Ecto neural progenitor cell (in vitro differentiated cells): ENCODE data around the gene INPP4B.

Experiments
- DNase-seq: peaks from one replicate; pipeline ENCODE4 v3.0.0-alpha.2; 2018; ENCODE audit warnings: low spot score

The INPP4B gene

DNA sequence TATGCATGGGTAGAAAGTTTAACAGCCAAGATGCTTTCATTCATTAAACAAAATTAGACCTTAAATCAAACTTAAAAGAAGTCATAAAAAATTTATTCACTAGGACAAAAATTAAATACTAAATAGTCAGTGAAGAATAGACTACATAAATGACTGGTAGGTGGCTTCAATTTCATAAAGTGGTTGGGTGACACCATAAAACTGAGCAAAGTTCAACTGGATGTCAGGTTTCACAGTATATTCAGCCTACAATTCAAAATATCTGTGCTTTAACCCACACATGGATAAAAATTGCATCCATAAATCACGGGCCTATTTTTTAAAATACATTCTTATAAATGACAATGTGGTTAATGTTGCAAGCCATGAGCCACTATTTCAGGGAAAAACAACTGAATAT lies 627.4 kb downstream of the INPP4B start:
- DNase-seq: no peak

DNA sequence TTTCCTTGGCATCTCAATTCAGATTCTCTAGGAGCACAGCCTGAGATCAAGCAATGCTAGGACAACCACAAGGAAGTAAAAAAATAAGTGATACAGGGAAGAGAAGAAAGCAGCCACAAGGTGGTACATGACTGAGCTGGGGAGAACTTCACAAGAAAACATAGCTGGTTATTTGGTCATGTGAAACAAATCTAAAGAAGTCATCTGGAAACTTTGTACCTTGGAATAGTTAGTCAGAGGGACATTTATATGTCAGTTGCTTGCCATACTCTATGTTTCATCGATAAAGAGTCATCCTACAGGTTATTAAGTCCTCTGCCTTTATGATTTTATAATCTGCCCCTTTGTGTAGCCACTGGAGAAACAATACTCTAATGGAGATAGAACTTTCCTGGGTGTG lies 634.7 kb downstream of the INPP4B start:
- DNase-seq: no peak

DNA sequence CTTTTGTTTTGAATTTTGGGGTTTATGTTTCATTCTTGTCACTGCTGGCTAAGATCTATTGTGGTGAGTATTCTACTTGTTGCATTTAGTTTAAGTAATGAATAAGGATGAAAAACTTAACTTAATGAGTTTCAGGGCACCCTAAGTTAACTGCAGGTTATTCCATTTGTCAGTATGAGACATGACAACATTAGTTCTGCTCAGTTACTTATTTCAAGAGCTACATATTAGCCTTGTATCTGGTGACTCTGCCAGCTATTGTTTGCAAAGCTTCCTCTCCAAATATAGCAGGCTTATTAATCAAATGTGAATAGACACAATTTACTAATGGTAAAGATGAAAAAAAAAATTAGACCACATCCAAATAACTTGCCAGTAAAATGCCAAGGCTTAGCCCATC lies 642.6 kb downstream of the INPP4B start:
- DNase-seq: no peak

DNA sequence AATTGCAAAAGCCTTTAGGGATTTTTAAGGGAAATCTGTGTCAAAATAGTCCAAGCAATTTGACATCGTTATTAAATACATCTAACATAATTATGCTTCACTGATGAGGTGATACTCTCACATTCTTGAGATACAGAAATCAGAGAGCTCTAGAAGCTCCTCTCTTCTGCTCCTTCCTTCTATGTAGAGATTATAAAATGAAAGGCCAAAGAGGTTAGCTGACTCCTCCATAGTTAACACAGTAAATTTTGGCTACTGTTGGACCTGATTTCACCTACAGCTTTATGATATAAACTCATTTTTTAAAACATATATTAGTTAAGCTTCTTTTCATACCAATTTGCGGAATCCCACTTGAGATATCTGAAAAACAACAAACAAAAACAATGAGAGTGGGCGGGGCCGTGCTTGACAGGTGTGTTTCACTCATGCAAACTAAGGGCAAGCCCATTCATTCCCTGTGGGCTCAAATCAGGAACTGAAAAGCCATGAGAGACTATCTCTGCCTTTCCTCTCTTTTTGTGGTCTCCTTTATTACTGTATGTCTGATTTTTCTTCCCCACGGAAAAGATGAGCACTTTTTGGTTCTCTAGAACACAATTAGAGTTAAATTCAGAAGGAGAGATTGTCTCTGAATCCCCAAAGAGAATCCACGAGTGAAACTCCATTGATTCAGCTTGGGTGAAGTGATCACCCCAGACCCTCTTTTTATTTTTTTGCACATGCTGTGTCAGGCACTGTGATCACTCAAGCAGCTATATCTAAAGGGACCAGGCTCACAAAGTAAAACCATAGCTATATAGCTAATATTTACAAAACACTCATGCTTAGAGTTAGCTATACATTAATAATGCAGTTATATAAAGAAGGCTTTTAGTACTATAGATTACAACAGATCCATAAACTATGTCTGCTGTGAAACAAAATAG lies 643.4 kb downstream of the INPP4B start:
- no peak for DNase-seq

DNA sequence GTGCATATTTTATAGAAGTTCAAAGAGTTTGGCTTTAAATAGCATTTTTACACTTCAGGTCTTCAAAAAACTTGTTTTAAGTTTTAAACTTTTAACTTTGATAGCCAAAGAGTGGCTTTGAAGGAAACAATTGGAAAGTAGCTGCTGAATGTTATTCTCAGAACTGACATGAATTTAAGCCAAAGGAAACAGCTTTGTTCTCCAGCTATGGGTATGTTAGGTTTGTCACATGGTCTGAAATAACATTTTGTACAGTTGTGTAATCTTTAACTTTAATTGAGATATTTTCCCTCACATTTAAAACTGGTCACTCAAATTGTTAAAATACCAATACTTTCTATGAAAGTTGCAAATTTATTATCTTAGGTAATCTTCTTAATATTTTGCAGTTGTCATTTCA lies 645.1 kb downstream of the INPP4B start:
- no peak for DNase-seq

DNA sequence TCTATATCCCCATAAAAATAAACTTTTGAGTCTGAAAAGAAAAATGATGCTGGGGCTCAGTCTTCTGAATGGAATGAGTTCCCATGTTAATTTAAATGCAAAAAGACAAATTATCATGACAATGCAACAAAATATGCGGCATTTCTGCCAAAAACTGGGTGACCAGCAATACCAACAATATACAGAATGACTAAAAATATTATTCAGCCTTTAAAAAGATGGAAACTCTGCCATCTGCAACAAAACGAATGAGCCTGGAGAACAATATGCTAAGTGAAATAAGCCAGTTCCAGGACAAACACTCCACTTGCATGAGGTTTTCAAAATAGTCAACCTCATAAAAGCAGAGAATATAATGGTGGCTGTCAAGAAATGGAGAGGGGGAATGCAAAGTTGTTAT lies 651.2 kb downstream of the INPP4B start:
- DNase-seq: no peak

DNA sequence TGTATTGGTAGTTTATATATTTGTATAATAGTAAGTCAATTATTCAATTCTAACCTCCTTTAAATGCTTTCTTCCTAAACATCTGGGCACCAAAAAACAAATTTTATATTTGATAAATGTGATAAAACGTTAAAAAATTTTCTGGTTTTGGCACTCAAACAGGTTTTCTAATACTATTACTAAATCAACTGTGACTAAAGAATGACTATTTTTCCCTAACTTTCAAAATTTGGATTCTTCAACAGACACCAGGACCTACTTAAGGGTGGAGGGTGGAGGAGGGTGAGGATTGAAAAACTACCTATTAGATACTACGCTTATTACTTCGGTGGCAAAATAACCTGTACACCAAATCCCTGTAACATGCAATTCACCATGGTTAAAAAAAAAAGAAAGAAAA lies 654.2 kb downstream of the INPP4B start:
- no peak for DNase-seq

DNA sequence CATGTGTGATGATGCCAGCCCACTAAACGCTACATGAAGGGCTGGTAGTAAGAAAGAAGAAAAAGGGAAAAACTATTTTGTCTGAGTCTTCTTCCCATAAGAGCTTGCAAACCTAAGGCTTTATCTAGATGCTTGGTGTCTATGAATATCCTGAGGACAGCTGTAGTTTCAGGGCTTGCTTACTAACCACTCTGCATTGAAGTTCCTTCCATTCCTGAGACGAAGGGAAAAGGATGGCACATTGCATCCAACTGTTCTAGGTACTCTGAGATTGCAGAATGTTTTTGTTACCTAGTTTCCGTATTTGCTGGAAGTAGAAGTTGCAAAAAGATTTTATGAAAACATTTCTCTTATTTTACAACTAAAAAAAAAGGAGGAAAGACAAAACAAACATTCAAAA lies 665.1 kb downstream of the INPP4B start:
- DNase-seq: no peak

DNA sequence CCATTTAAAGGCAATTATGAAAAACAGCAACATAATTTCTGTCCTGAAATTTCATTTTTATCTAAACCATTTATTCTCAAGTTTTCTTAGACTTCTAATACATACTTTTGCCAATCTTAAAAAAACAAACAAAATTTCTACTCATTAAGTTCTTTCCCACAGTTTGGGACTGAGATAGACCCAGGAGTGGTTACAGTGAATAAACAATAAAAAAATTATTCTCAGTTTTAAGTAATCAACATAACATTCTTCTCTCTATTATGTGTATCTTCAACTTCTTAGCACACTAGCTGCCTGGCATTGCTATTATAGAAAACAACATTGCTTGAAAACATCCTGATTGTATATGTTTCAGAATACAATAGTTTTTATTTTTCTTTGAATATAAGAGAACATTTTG lies 676.9 kb downstream of the INPP4B start:
- DNase-seq: no peak

DNA sequence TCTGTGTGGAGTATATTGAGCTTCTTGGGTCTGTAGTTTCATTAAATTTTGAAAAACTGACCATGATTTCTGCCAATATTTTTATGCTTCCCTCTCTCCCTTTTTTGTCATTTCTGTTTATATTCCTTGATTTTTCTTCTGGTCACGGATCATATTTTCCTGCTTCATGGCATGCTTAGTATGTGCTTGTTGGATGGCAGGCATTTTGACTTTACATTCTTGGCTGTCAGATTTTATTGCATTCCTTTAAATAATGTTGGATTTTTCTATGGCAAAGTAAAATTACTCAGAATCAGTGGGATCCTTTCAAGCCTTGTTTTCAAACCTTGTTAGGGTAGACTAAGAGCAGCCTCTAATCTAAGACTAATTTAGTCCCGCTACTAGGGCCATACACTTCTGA lies 677.9 kb downstream of the INPP4B start:
- no peak for DNase-seq

DNA sequence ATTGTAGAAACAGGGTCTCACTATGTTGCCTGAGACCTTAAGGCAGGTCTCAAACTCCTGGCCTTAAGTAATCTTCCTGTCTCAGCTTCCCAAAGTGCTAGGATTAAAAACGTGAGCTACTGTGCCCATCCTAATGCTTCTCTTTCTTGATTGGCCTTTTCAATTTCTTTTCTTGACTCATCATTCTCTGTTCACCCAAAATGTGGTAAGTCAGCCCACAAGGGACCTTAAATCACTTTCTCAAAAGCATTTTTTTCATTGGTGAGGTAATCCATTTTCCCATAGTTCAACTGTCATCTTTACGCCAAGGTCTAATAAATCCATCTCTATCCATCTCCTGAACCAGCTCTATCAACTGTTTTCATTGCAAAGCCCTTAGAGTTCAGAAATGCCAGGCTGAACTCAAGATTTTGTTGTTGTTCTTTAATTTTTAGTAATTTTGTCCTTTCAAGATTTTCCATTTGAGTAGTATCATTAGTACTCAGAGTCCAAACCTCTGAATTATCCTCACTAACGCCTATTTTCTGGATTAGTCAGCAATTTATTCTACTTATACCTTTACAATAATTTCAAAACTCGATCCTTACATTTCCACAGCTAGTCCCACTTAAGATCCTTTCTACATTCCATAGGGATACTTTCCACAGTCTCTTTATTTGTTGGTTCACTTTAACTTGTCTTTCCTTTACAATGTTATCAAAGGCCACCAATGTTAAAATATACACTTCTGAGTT lies 681.2 kb downstream of the INPP4B start:
- no peak for DNase-seq

DNA sequence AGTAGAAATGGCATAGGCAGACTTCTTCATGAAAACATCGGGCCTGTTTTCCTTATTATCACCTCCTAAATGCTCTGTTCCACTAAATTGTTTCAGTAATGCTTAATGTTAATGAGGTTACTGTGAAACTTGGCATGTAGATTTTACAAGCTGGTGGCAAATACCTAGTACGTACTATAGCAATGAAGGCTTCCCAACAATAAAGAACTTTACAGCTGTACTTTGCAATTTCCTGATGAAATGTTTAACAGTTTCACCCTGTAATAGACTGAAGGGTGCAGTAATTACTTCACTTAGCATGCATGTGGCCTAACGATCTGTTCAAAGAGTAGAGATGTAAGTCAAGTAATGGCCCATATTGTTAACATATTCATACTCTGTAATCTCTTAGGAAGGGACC lies 685.0 kb downstream of the INPP4B start:
- no peak for DNase-seq

DNA sequence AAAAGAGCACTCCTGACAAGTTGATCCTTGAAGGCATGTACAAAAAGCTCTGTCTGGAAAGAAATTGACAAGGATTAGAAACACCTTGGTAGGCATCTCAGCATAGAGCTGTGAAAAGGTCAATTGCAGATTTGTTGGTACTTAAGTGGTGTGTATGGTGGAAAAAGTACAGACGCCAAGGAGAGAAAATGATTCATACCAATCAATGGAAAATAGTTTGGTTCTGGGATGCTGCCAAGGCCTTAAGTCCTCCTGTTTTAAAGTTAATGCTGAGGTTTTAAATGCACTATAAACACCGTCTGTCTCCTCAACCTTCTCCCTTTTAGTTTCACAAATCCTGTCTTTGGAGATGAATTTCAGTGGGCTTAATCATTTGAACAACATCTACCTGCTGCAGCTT lies 685.6 kb downstream of the INPP4B start:
- no peak for DNase-seq

DNA sequence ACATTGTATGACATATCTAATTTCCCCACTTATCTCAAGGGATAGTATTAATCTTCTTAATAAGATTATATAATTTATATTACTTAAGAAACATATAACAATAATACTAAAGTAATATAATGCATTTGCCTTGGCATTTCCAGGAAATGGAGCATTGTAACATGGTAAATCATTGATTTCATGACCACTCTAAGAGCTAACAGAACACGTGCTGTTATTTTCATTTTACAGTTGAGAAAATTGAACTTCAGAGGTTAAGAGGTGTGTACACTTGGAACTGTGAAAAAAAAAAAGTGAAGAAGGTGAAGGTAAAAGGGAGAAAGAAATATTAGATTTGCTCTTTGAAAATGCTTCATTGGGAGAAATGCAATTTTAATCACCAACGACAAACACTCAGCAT lies 687.1 kb downstream of the INPP4B start:
- no peak for DNase-seq

DNA sequence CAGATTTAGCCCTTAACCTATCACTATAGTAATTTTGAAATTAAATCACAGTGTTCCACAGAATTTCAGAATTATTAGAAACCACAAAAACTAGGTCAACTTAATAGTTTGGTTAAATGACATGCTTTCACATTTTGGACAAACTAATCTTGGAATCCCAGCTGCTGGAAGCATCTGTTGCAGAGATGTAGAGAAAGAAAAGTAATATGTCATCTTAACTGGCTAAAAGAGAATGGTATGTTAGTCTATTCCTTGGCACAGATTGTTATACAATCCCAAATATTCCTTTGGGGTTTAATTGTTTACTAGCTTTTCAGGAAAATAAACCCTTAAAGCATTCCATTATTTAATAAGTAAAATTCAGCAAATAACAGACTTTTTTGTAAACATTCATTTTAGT lies 689.8 kb downstream of the INPP4B start:
- DNase-seq: no peak

DNA sequence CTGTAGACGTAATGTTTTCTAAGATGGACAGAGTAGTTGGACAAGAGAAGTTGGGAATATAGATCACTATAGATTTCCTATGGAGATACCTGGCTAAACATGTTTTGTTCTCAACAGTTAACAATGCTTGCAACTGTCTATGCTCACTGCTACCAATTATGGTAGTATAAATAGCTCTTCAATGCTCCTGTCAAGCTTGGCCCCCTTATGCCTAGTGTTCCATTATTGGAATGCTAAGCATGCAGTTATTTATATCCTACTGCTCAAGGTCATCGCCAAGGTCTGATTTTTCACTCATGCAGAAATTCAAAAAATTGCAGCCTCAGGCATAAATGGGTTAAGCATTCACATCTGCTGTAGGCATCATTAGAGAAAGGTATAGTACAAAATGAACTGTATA lies 690.8 kb downstream of the INPP4B start:
- no peak for DNase-seq

DNA sequence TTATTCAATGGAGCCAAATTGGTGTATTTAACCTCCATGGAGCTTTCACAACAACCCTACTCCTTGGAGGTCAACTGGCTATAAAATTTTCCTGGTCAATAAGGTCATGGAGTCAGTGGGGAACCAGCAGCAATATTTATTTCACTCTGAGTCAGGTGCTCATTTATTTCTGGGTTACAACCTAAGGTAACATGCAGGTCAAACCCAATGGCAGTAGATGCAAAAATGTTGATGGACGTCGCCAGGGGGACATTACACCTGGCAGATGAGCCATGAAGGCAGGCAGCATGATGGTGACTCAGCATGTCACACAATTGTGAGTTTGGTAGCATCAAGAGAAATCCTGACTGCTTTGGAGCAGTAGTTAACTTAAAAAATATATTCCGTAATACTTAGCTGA lies 695.6 kb downstream of the INPP4B start:
- DNase-seq: no peak

DNA sequence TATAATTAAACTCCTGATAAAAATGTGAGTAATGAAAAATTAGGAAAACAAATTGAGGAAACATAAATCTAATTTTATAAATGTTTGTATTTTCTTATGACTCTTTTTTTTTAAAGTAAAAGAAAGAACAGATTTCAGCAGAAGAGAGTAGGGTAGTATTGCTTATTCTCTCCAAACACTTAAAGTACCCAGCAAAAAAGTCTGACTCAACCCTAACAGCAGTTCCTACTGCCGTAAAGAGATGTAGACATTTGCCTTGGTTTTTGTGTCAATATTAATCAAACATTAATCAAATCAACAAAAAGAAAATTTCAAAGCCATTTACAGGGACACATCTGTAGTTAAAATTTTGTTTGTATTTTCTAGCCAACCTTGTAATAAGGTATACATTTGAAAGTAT lies 701.3 kb downstream of the INPP4B start:
- DNase-seq: no peak

DNA sequence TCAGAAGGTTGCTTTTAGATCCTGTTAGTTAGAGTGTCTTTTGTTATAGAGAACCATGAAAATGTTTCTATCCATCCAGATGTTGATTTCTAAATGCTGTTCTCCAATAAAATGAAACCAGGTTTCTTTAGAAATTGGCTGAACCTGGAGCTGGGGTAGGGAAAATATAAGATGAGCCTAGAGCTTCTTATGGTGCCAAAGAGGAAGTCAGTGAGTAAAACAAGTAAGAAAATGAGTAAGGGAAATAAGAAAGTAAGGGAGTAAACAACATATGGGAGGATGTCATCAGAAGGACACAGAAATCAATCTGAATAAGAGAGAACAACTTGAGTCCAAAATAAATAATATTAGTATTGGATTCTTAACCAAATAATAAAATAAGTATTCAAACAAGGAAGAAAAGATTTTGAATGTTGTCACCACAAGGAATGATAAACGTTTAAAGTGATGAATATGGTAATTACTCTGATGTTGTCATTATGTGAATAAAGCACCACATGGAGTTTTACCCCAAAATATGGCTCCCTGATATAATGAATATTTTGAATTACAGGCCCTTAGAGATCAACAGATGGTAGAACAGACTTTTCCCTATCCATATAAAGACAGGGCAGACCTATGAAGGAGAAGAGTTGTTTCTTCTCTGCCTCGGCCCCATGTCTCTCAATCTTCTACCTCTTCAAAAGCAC lies 703.6 kb downstream of the INPP4B start:
- DNase-seq: no peak

DNA sequence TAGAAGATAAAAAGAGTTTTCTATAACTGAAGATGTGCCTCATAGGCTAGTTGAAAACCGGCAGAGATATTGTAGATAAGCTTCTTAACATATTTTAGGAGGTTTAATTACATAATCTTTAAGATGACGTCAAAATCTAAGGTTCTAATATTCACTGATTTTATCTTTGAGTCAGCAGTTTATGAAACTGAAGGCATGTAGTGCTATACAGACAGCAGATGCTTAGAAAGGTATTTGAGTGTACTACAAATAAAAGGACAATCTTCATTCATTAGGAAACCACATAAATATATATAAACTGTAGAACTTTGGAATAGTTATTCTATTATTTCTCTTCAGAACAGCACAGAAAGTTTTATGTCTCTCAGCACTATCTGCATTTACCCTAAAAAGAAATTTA lies 704.9 kb downstream of the INPP4B start:
- no peak for DNase-seq

DNA sequence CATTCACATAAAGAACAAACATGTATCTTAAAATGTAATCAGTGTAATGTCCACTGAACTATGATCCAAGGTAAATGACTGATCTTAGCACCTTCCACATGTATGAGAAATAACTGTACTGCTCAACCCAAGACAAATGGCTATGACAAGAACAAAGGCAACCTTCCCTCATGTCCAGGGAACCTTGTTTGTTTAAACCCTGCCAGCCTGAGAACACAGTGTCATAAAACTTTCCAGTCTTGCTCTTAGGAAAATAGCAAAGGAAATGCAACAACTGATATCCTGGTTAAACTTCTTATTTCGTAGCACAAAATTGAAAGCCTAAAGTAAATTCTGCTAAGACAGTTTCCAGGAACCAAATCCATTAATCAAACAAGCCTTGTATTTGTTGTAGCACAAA lies 715.4 kb downstream of the INPP4B start:
- DNase-seq: no peak

DNA sequence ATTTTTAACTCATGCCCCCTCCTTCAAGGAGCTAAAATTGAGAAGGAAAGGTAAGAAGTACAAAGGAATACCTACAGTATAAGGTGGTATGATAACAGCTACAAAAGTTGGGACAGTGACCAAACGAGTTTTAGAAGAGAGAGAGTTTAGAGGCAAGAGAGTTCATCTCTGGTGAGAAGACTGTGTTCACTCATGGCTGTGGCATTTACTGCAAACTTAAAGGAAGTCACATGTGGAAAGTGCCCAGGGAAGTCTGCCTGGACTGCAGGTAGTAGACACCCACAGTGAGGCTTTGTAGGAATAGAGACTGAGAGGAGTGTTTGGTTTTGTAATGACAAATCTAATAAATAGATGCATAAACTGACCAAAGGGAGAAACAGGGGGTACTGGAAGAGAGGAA lies 716.2 kb downstream of the INPP4B start:
- DNase-seq: no peak

DNA sequence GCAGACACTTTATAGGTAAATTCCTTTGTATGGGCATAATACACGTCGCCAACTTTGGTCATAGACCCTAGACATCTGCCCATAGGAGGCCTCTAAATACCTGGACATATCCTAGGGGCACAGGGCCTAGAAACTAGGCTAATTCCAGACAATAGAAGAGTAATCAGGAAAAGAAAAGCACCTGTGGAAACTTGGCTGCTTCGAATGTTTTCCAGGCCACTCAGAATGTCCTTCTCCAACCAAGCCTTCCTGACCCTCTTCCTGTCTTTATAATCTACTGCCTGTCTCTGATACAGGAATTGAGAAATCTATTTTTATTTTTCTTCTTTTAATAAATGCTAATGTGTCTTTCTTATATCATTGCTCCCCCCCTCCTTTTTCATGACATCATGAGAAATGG lies 716.6 kb downstream of the INPP4B start:
- no peak for DNase-seq
